H1 (cell line): ENCODE results near the gene STIMATE. TPM values are rescaled to one million over a fixed set of nuclear protein-coding genes. Genes with fewer than 3 reads are reported as not detected.

Experiments
- CTCF ChIA-PET: fragments of 300-600 bp; sonication (Branson Sonifier 250); formaldehyde crosslinking; loops from one replicate; lab custom pipeline; 2021; ENCODE audit not compliant: partially characterized antibody; lab: Charles Lee
- POLR2A ChIA-PET: fragments of 300-600 bp; sonication (Branson Sonifier 250); formaldehyde crosslinking; loops from one replicate; lab custom pipeline; 2021; ENCODE audit warnings: inconsistent platforms; ENCODE audit not compliant: partially characterized antibody; lab: Charles Lee
- DNase-seq, 2 experiments: peaks; one replicate each; pipeline versions ENCODE4 v3.0.0 to v3.0.0-alpha.2; 2010 to 2022; ENCODE audit warnings: low spot score in 2 of 2, low read depth in 1 of 2, mixed read lengths in 1 of 2
- FAIRE-seq: peaks from 2 replicates; lab custom pipeline; 2011; peaks lifted over from hg19 to GRCh38; lab: Jason Lieb, UNC
- H2AFZ ChIP-seq: 2 replicates; pipeline ENCODE4 v1.8.1; 2012; ENCODE audit warnings: low read length, inconsistent platforms
- H2AK5ac ChIP-seq: 2 replicates; pipeline ENCODE4 v1.6.1; 2013; ENCODE audit warnings: low read depth, low read length
- H2BK120ac ChIP-seq: replicated peaks from 2 replicates; pipeline ENCODE3; 2013; ENCODE audit warnings: low read depth, low read length, inconsistent platforms
- H2BK12ac ChIP-seq: 2 replicates; pipeline ENCODE4 v1.6.1; 2013; ENCODE audit warnings: low read depth, low read length
- H2BK15ac ChIP-seq: 2 replicates; pipeline ENCODE4 v1.6.1; 2013; ENCODE audit warnings: low read length
- H2BK20ac ChIP-seq: 2 replicates; pipeline ENCODE4 v1.6.1; 2013; ENCODE audit warnings: low read length
- H2BK5ac ChIP-seq: 2 replicates; pipeline ENCODE4 v1.6.1; 2013; ENCODE audit warnings: low read depth, low read length
- H3K14ac ChIP-seq: 2 replicates; pipeline ENCODE4 v1.6.1; 2013; ENCODE audit warnings: inconsistent platforms; ENCODE audit not compliant: insufficient read length
- H3K18ac ChIP-seq: 2 replicates; pipeline ENCODE4 v1.6.1; 2013; ENCODE audit warnings: low read length; ENCODE audit errors: extremely low read depth
- H3K23ac ChIP-seq: 2 replicates; pipeline ENCODE4 v1.6.1; 2013; ENCODE audit warnings: inconsistent platforms; ENCODE audit not compliant: insufficient read length
- H3K23me2 ChIP-seq: 2 replicates; pipeline ENCODE4 v1.6.1; 2013; ENCODE audit warnings: low read depth, low read length
- H3K27ac ChIP-seq: 2 replicates; pipeline ENCODE4 v1.6.1; 2011; ENCODE audit warnings: low read depth, low read length, inconsistent platforms
- H3K27me3 ChIP-seq, 4 experiments: replicated peaks in 1 of 4; 1 replicate in 1 of 4; 2 replicates in 3 of 4; pipeline versions ENCODE4 v1.6.1 to v1.8.1; 2011 to 2013; ENCODE audit warnings: low read length in 3 of 4, mild to moderate bottlenecking in 3 of 4, inconsistent platforms in 2 of 4, mixed read lengths in 2 of 4, moderate library complexity in 1 of 4; ENCODE audit not compliant: control insufficient read depth in 3 of 4, insufficient read depth in 3 of 4; ENCODE audit errors: extremely low read depth in 1 of 4
- H3K36me3 ChIP-seq, 4 experiments: 2 replicates each; pipeline versions ENCODE4 v1.6.1 to v1.8.1; 2011 to 2013; ENCODE audit warnings: mild to moderate bottlenecking in 4 of 4, low read length in 3 of 4, moderate library complexity in 2 of 4, control low read depth in 1 of 4, inconsistent platforms in 1 of 4; ENCODE audit not compliant: insufficient read depth in 4 of 4, control insufficient read depth in 2 of 4
- H3K4ac ChIP-seq: replicated peaks from 2 replicates; pipeline ENCODE3; 2013; ENCODE audit warnings: low read length, low read depth, mixed read lengths, inconsistent platforms; ENCODE audit not compliant: insufficient read length
- H3K4me1 ChIP-seq, 4 experiments: replicated peaks in 1 of 4; 1 replicate in 1 of 4; 2 replicates in 3 of 4; pipeline versions ENCODE4 v1.6.1 to v1.8.1; 2011 to 2013; ENCODE audit warnings: low read length in 3 of 4, inconsistent platforms in 2 of 4, mixed read lengths in 1 of 4; ENCODE audit not compliant: insufficient read depth in 4 of 4, control insufficient read depth in 3 of 4
- H3K4me2 ChIP-seq, 2 experiments: 2 replicates each; pipeline versions ENCODE4 v1.6.1 to v1.8.1; 2011 to 2013; ENCODE audit warnings: low read depth in 2 of 2, low read length in 2 of 2, control low read depth in 1 of 2, inconsistent platforms in 1 of 2, mild to moderate bottlenecking in 1 of 2; ENCODE audit not compliant: insufficient read depth in 1 of 2
- H3K4me3 ChIP-seq, 4 experiments: fragments of 200-600, 300-600 bp in 1 of 4; sonication (generic), shearing (Covaris generic), sonication (Bioruptor Twin) in 1 of 4; 2 replicates each; pipeline versions ENCODE4 v1.5.1 to v1.8.1; 2011 to 2016; ENCODE audit warnings: low read length in 4 of 4, low read depth in 3 of 4, control low read depth in 2 of 4, inconsistent platforms in 2 of 4, mild to moderate bottlenecking in 2 of 4, mixed read lengths in 1 of 4, moderate library complexity in 1 of 4; ENCODE audit not compliant: insufficient read depth in 2 of 4; ENCODE audit errors: extremely low read depth in 1 of 4
- H3K56ac ChIP-seq: replicated peaks from 2 replicates; pipeline ENCODE3; 2013; ENCODE audit warnings: low read depth, mild to moderate bottlenecking, mixed read lengths, low read length, inconsistent platforms; ENCODE audit not compliant: insufficient read length
- H3K79me1 ChIP-seq: 2 replicates; pipeline ENCODE4 v1.6.1; 2013; ENCODE audit warnings: low read depth, low read length, control low read depth
- H3K79me2 ChIP-seq, 2 experiments: 2 replicates each; pipeline versions ENCODE4 v1.6.1 to v1.8.1; 2012 to 2013; ENCODE audit warnings: low read length in 2 of 2, mild to moderate bottlenecking in 2 of 2, inconsistent platforms in 1 of 2; ENCODE audit not compliant: insufficient read depth in 2 of 2, control insufficient read depth in 1 of 2
- H3K9ac ChIP-seq, 4 experiments: replicated peaks in 1 of 4; 1 replicate in 1 of 4; 2 replicates in 3 of 4; pipeline versions ENCODE4 v1.6.1 to v1.8.1; 2011 to 2013; ENCODE audit warnings: low read depth in 3 of 4, low read length in 3 of 4, control low read depth in 2 of 4, mild to moderate bottlenecking in 2 of 4, moderate library complexity in 2 of 4, inconsistent platforms in 1 of 4; ENCODE audit errors: extremely low read depth in 1 of 4
- H3K9me3 ChIP-seq, 2 experiments: 2 replicates each; pipeline versions ENCODE4 v1.6.1 to v1.8.1; 2012 to 2013; ENCODE audit warnings: mild to moderate bottlenecking in 2 of 2, moderate library complexity in 2 of 2, control low read depth in 1 of 2, inconsistent platforms in 1 of 2, low read depth in 1 of 2, low read length in 1 of 2, mixed read lengths in 1 of 2; ENCODE audit not compliant: insufficient read depth in 2 of 2
- H4K20me1 ChIP-seq, 2 experiments: replicated peaks in 1 of 2; 2 replicates each; pipeline versions ENCODE3 to v1.8.1; 2011 to 2013; ENCODE audit warnings: inconsistent platforms in 2 of 2, low read length in 2 of 2, mild to moderate bottlenecking in 1 of 2; ENCODE audit not compliant: insufficient read depth in 2 of 2, control insufficient read depth in 1 of 2
- H4K5ac ChIP-seq: 2 replicates; pipeline ENCODE4 v1.6.1; 2013; ENCODE audit warnings: low read length, low read depth, mixed read lengths, inconsistent platforms; ENCODE audit not compliant: insufficient read length
- H4K8ac ChIP-seq: 2 replicates; pipeline ENCODE4 v1.8.0; 2013; ENCODE audit warnings: mild to moderate bottlenecking, moderate library complexity, low read length, inconsistent platforms; ENCODE audit not compliant: insufficient read depth; ENCODE audit errors: extremely low read depth
- H4K91ac ChIP-seq: replicated peaks from 2 replicates; pipeline ENCODE3; 2013; ENCODE audit warnings: low read length, mixed read lengths, inconsistent platforms; ENCODE audit not compliant: insufficient read length
- CTCF ChIP-seq, 3 experiments: IDR thresholded peaks; 1 replicate in 2 of 3; 2 replicates in 1 of 3; pipeline versions ENCODE4 v1.5.1 to v1.6.1; 2011; ENCODE audit warnings: low read length in 3 of 3, mild to moderate bottlenecking in 3 of 3, inconsistent platforms in 2 of 3, low read depth in 1 of 3, moderate library complexity in 1 of 3; ENCODE audit not compliant: insufficient read depth in 1 of 3; ENCODE audit errors: control extremely low read depth in 1 of 3
- EP300 ChIP-seq, 2 experiments: IDR thresholded peaks; 1 replicate in 1 of 2; 2 replicates in 1 of 2; pipeline ENCODE4 v1.6.1; 2011 to 2012; ENCODE audit warnings: low read depth in 2 of 2, low read length in 2 of 2, mild to moderate bottlenecking in 2 of 2, borderline replicate concordance in 1 of 2, inconsistent platforms in 1 of 2, moderate library complexity in 1 of 2
- FOSL1 ChIP-seq: IDR thresholded peaks from 2 replicates; pipeline ENCODE4 v1.6.1; 2011; ENCODE audit warnings: mild to moderate bottlenecking, low read depth, low read length, moderate library complexity; ENCODE audit not compliant: insufficient read depth
- HDAC6 ChIP-seq: IDR thresholded peaks from one replicate; pipeline ENCODE4 v1.7.1; 2012; ENCODE audit warnings: low read depth, mild to moderate bottlenecking, inconsistent platforms, low read length, moderate library complexity
- KDM1A ChIP-seq: fragments of 200-600, 300-600 bp; sonication (generic); IDR thresholded peaks from 2 replicates; pipeline ENCODE4 v1.7.1; 2016; ENCODE audit warnings: mild to moderate bottlenecking, low read length, borderline replicate concordance
- PHF8 ChIP-seq: fragments of 200-600 bp; sonication (generic); conservative IDR thresholded peaks from 2 replicates; pipeline ENCODE4 v1.7.1; 2012; ENCODE audit warnings: low read depth, mild to moderate bottlenecking, inconsistent platforms, low read length, moderate library complexity
- SUZ12 ChIP-seq: fragments of 200-600 bp; sonication (generic); IDR thresholded peaks from 2 replicates; pipeline ENCODE4 v1.6.1; 2012; ENCODE audit warnings: mild to moderate bottlenecking, inconsistent platforms, low read length, moderate library complexity, mixed read lengths
- USF2 ChIP-seq: IDR thresholded peaks from 2 replicates; pipeline ENCODE4 v1.6.1; 2011; ENCODE audit warnings: low read length, improper control_type of control experiment
- YY1 ChIP-seq: IDR thresholded peaks from 2 replicates; pipeline ENCODE4 v1.6.1; 2011; ENCODE audit warnings: low read depth, mild to moderate bottlenecking, low read length
- ZNF274 ChIP-seq: IDR thresholded peaks from 2 replicates; pipeline ENCODE4 v1.7.0; 2012; ENCODE audit warnings: low read length, borderline replicate concordance; ENCODE audit errors: extremely low read depth
- WGBS, 2 experiments: shearing (Covaris generic) in 1 of 2; methylation state at CpG; one replicate each; pipeline versions ENCODE4 v1.1.6 to v1.1.7; 2013 to 2015; ENCODE audit warnings: low lambda C conversion rate in 2 of 2, mixed read lengths in 2 of 2, inconsistent platforms in 1 of 2, low coverage in 1 of 2, missing lambda C conversion rate in 1 of 2; ENCODE audit not compliant: insufficient replicate concordance in 2 of 2, insufficient coverage in 1 of 2, insufficient read length in 1 of 2; ENCODE audit errors: extremely low coverage in 1 of 2, missing lambda C conversion rate in 1 of 2; 5-methylcytosine and 5-hydroxymethylcytosine counted together
- polyA plus RNA-seq, 7 experiments: library from polyadenylated mRNA; depleted of rRNA in 3 of 7; stranded (reverse) in 5 of 7; unstranded in 2 of 7; fragments of >200 nt in 5 of 7; fragments of 200-250 nt in 2 of 7; gene quantifications; 1 replicate in 5 of 7; 2 replicates in 1 of 7; 4 replicates in 1 of 7; pipeline versions ENCODE4 v1.2.1 to v1.2.3, GENCODE V29; 2011 to 2013; ENCODE audit warnings: missing spikeins in 2 of 7, mixed read lengths in 2 of 7
- total RNA-seq: library from RNA; stranded (reverse); fragmentation: NEBNext Ultra II Directional; extraction: Animal tissue kit (Norgen Biotek cat#: 25700); gene quantifications from 2 replicates; pipeline ENCODE4 v1.2.1, GENCODE V29; 2021

STIMATE gene
- total and polyA plus RNA-seq, 2 of the 8 experiments (the other 6 are each of a cell fraction or from before 2014, with no cell fraction given), result 17.5 to 22.1 TPM

- H3K27me3 ChIP-seq, result no peaks in the 10 kb centered on the region
- FAIRE-seq (no peak), DNase-seq (no peak)
- H3K4me2 ChIP-seq, result no peak overlapping the region
- H2BK12ac ChIP-seq, result no peak overlapping the region
- no peaks in the 10 kb centered on the region for H3K79me2 ChIP-seq
- peaks cover 0 to 13% (median 5%) of the 10 kb centered on the region in 4 experiments; a peak in 2 of 8 replicates for H3K36me3 ChIP-seq
- H4K5ac ChIP-seq, result no peak overlapping the region
- no peaks in the 10 kb centered on the region for H3K79me1 ChIP-seq
- H2AK5ac ChIP-seq, result no peak overlapping the region
- no peak overlapping the region for H3K27ac ChIP-seq
- no peak overlapping the region for H2BK5ac ChIP-seq
- H3K18ac ChIP-seq, result no peak overlapping the region
- H3K23me2 ChIP-seq, result no peaks in the 10 kb centered on the region
- no peaks in the 10 kb centered on the region for H3K9me3 ChIP-seq
- H3K9ac ChIP-seq, result no peak overlapping the region
- WGBS, 2 experiments, result 92% methylated on average over 2 of the region's 2 CpGs; no CpG with 5 or more reads in 1 of the 2 experiments
- no peak overlapping the region for H2BK120ac ChIP-seq
- no peak overlapping the region for H4K91ac ChIP-seq
- no peak overlapping the region for H2BK20ac ChIP-seq
- POLR2A ChIA-PET, result no interaction called here
- H3K56ac ChIP-seq, result no peak overlapping the region
- no peaks in the 10 kb centered on the region for H3K4me1 ChIP-seq
- H3K4ac ChIP-seq, result no peak overlapping the region
- CTCF ChIA-PET, result interaction anchor here (0.7 to 5.5 kb wide), 3 partner anchors 11 to 17 kb away, joined by 3 to 27 read pairs (median 7); no protein-coding TSS in a partner anchor
- H4K20me1 ChIP-seq, result no peaks in the 10 kb centered on the region
- no peak overlapping the region for H3K23ac ChIP-seq
- H2BK15ac ChIP-seq, result no peak overlapping the region
- no peak overlapping the region for H3K14ac ChIP-seq
- no peak overlapping the region for H2AFZ ChIP-seq
- H4K8ac ChIP-seq, result no peak overlapping the region
- H3K4me3 ChIP-seq, result no peak overlapping the region
- TF ChIP-seq EP300 (IDR thresholded peaks at IDR 0.05; ENCODE audit: borderline replicate concordance in 1 of 2, low read depth in 2 of 2, low read length in 2 of 2), result no peak
- TF ChIP-seq ZNF274, result no peak
- TF ChIP-seq SUZ12, result no peak
- TF ChIP-seq FOSL1, result no peak
- TF ChIP-seq USF2, result no peak
- TF ChIP-seq CTCF (IDR thresholded peaks at IDR 0.05; ENCODE audit: control extremely low read depth in 1 of 3, insufficient read depth in 1 of 3, low read depth in 1 of 3, low read length in 3 of 3), result no peak
- no peak for TF ChIP-seq KDM1A
- no peak for TF ChIP-seq HDAC6
- no peak for TF ChIP-seq PHF8
- no peak for TF ChIP-seq YY1
Observed at GRCh38 chr3:52923963-52924362, 26.6 kb upstream of the STIMATE start.
